Astrocyte of the cerebellum (primary cell): ENCODE results near the gene METTL17.
A peak's percentile ranks its signal among the peaks of the same experiment; 100 is the strongest.
"Not testable (repeated sequence)": the region's sequence is repeated elsewhere in the genome, so short reads cannot be mapped to it uniquely, and the experiment has no call there.

Source experiments
- DNase-seq: peaks from one replicate; pipeline ENCODE4 v3.0.0-alpha.2; 2011; ENCODE audit warnings: low read depth
- H3K4me3 ChIP-seq: 2 replicates; pipeline ENCODE4 v1.5.1; 2011; ENCODE audit warnings: mild to moderate bottlenecking, low read depth, low read length, moderate library complexity
- CTCF ChIP-seq: IDR thresholded peaks from 2 replicates; pipeline ENCODE4 v1.5.1; 2012; ENCODE audit warnings: low read length, low read depth, moderate library complexity, mild to moderate bottlenecking; ENCODE audit errors: missing control alignments
- in situ Hi-C: cut with HindIII; loops from 2 replicates; pipeline ENCODE4 v1.10.0; 2017; ENCODE audit warnings: low sequenced_read_pairs

Gene METTL17

GRCh38 chr14:21039585-21040369 lies 50.0 kb downstream of the METTL17 start:
- peak; percentile 69 for TF ChIP-seq CTCF
- no peak overlapping the region for H3K4me3 ChIP-seq
- DNase-seq, result peak; percentile 50
- in situ Hi-C loops, result no loop called here

GRCh38 chr14:21040370-21040925 lies 50.7 kb downstream of the METTL17 start:
- DNase-seq, result no peak
- H3K4me3 ChIP-seq, result no peak overlapping the region
- no peak for TF ChIP-seq CTCF
- in situ Hi-C loops, result no loop called here

GRCh38 chr14:21040941-21041340 lies 51.2 kb downstream of the METTL17 start:
- DNase-seq, in situ Hi-C loops, H3K4me3 ChIP-seq: not testable (repeated sequence)

DNA sequence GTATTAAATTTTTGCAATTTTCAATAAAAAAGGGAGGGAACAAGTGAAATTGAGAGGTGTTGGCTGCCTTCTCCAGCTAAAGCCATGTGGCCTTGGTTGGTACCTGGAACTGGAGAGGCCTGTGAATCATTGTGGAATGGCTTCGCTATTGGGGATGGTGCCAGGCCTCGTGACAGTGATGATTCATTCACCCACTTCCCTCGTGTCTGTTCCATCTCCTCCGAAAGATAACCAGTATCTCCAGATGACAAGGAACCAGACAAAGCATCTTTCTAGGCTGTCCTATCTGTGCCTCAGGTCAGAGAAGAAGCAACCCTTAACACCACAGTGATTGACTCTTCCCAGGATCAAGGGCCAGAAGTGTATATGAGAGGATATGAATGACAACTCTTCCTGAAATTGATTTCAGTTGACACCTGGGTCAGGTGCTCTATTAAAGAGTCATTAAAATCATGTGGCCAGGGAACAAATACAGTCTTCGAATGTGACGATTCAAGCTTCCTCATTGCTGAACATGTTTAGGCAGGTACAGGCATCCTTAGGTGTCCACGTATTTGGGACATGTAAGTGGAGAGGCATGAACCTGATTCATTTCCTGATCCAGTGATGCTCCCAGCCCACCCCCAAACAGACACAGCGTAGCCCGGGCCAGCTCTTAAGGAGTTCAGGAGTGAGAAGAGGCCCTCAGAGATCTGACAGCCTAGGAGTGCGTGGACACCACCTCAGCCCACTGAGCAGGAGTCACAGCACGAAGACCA lies 52.1 kb downstream of the METTL17 start, which contains the start of gene RNASE7:
TSS of gene RNASE7 (plus strand) at position 687 of the 758 bp plus-strand sequence. CDS start 631 bp downstream, outside the sequence.
- in situ Hi-C loops, result no loop called here
- no peak for DNase-seq
- TF ChIP-seq CTCF, result no peak
- no peak within 1 kb of the TSS for H3K4me3 ChIP-seq

GRCh38 chr14:21042918-21043317 lies 53.1 kb downstream of the METTL17 start:
- no peak for DNase-seq
- no peak overlapping the region for H3K4me3 ChIP-seq
- in situ Hi-C loops, result no loop called here
- no peak for TF ChIP-seq CTCF

- in situ Hi-C loops, result no loop called here
- H3K4me3 ChIP-seq, result no peak overlapping the region
- no peak for DNase-seq
- no peak for TF ChIP-seq CTCF
These were observed 53.7 kb downstream of the METTL17 start for GRCh38 chr14:21043387-21043973.
